Measurements from ENCODE around the gene SYT9. TPM values are rescaled to one million over a fixed set of nuclear protein-coding genes. Genes with fewer than 3 reads are reported as not detected.

SYT9 gene
- total RNA-seq, 1 donor from 2014 or later: 0.21 TPM

DNA sequence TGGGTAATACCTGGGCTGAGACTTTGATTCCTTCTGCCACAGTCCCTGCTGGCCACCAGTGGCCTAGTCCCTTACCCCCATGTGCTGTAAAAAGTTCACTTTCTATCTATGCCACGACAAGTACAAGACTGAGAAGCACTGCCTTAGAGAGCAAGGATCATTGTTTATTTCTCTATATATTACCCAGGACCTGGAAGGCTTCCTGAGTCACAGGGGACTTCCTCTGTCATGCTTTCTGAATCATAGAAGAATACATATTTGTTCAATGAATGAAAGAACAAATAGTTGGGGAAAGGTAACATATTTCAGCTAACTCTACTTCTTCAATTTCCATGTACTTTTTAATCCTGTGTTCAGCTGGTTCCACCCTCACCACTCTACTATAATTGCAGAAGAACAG is 5.5 kb upstream of the SYT9 start:
- no peak for DNase-seq (ENCODE audit: low spot score)
- no peak overlapping the region for H3K4me3 Mint-ChIP-seq (ENCODE audit: unreplicated experiment)
- no peaks in the 10 kb centered on the region for H3K9me3 Mint-ChIP-seq (ENCODE audit: unreplicated experiment)
- no peak overlapping the region for H3K27ac Mint-ChIP-seq (ENCODE audit: unreplicated experiment)
- H3K4me1 Mint-ChIP-seq (ENCODE audit: unreplicated experiment): peaks cover 8% of the 10 kb centered on the region
- TF ChIP-seq, protein P1, sequence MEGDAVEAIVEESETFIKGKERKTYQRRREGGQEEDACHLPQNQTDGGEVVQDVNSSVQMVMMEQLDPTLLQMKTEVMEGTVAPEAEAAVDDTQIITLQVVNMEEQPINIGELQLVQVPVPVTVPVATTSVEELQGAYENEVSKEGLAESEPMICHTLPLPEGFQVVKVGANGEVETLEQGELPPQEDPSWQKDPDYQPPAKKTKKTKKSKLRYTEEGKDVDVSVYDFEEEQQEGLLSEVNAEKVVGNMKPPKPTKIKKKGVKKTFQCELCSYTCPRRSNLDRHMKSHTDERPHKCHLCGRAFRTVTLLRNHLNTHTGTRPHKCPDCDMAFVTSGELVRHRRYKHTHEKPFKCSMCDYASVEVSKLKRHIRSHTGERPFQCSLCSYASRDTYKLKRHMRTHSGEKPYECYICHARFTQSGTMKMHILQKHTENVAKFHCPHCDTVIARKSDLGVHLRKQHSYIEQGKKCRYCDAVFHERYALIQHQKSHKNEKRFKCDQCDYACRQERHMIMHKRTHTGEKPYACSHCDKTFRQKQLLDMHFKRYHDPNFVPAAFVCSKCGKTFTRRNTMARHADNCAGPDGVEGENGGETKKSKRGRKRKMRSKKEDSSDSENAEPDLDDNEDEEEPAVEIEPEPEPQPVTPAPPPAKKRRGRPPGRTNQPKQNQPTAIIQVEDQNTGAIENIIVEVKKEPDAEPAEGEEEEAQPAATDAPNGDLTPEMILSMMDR (IDR thresholded peaks at IDR 0.05; ENCODE audit: unreplicated experiment): no peak
- peaks cover 2% of the 10 kb centered on the region for H3K27me3 Mint-ChIP-seq (ENCODE audit: unreplicated experiment)
- no peaks in the 10 kb centered on the region for H3K36me3 Mint-ChIP-seq (ENCODE audit: low read depth, unreplicated experiment)

DNA sequence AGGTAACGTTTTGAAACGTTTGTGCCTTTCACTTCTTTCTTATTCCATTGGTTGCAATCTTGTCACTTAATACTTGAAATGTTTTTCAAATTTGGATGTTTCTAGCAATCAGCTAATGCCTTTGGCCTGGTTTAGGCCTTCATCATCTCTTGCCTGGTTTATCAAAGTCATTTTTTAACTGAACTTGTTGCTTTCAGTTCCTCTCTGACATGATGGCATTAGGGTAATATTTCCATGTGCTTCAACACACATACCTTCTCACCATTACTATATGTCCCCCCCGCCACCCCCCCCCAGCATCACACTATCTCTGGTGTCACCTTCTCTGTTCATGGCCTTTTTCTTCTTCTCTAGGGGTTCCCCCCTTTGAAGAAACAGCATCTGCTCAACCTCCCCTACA is 1.5 kb upstream of the SYT9 start:
- Mint-ChIP-seq H3K36me3 (ENCODE audit: low read depth, unreplicated experiment) (no peaks in the 10 kb centered on the region), H3K4me3 (ENCODE audit: unreplicated experiment) (no peak overlapping the region), H3K27ac (ENCODE audit: unreplicated experiment) (no peak overlapping the region), H3K9me3 (ENCODE audit: unreplicated experiment) (no peaks in the 10 kb centered on the region), H3K4me1 (ENCODE audit: unreplicated experiment) (no peaks in the 10 kb centered on the region), H3K27me3 (ENCODE audit: unreplicated experiment) (peaks cover 2% of the 10 kb centered on the region)
- DNase-seq (ENCODE audit: low spot score): no peak
- TF ChIP-seq, protein P1 (IDR thresholded peaks at IDR 0.05; ENCODE audit: unreplicated experiment): no peak

DNA sequence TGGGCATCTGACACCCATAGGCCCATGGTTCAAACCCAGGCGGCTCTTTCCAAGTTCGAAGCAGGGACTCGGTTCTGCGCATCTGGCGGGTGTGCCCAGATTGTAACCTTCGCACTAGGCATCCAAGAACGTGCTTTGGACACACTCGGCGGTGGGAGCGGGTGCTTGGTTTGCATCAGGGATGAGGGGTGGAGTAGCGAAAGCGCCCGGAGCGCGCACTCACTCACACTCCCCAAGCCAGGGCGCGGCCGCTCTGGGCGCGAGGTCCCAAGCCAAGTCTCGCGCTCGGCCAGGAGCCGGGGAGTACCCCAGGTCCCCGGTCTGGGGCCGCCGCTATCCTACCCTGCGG is 243 bp upstream of the SYT9 start:
- Mint-ChIP-seq H3K9me3 (ENCODE audit: unreplicated experiment) (no peaks in the 10 kb centered on the region), H3K27ac (ENCODE audit: unreplicated experiment) (no peak overlapping the region), H3K36me3 (ENCODE audit: low read depth, unreplicated experiment) (no peaks in the 10 kb centered on the region), H3K4me3 (ENCODE audit: unreplicated experiment) (peak overlapping the region; percentile 80), H3K27me3 (ENCODE audit: unreplicated experiment) (peaks cover 2% of the 10 kb centered on the region), H3K4me1 (ENCODE audit: unreplicated experiment) (no peaks in the 10 kb centered on the region)
- no peak for DNase-seq (ENCODE audit: low spot score)
- TF ChIP-seq, protein P1 (IDR thresholded peaks at IDR 0.05; ENCODE audit: unreplicated experiment): no peak

DNA sequence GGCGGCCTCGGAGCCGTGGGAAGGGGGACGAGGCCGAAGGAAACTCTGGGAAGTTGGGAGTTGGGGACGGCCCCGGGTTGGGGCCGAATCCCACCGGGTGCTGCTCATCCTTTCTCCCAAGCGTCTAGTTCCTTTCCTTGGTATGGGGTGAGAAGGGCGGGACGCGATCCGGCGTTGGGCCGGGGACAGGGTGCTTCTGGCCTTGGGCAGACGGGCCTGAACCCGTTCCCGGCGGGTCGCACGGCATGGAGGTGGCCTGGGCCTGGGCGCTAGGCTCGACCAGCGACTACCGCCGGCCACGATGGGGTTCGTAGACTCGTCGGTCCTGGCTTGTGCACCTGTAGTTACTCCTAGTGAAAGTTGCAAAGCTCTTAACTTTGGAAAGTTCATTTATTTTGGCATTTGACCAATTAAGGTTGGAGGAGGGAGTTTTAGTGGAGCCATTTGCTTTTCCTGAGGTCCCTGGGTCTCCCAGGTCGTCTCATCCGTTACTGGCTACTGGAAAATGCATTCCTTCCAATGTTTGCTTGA is 1.0 kb downstream of the SYT9 start:
- H3K27me3 Mint-ChIP-seq (ENCODE audit: unreplicated experiment): peaks cover 2% of the 10 kb centered on the region
- DNase-seq (ENCODE audit: low spot score): peak; percentile 15

DNA sequence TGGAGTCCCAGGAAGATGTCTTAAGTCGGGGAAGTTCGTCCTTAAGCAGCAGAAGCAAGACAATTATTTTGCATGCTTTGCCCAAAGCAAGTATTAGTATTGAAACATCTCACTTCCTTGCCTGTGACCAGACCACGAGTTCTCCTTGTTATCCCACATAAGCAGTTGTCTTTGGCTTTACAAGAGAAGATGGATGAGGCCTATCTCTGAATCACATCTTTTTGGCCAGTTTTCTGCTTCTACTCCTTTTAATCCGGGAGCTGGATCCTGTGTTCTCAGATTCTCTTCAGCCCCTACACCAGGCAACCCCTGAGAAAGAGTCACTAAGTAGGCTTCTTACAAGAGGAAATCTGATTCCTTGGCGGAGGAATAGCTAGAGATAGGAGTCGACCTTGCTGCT is 2.1 kb downstream of the SYT9 start:
- TF ChIP-seq, protein P1 (IDR thresholded peaks at IDR 0.05; ENCODE audit: unreplicated experiment): no peak
- Mint-ChIP-seq H3K9me3 (ENCODE audit: unreplicated experiment) (no peaks in the 10 kb centered on the region), H3K4me1 (ENCODE audit: unreplicated experiment) (no peaks in the 10 kb centered on the region), H3K27me3 (ENCODE audit: unreplicated experiment) (peaks cover 2% of the 10 kb centered on the region), H3K36me3 (ENCODE audit: low read depth, unreplicated experiment) (no peaks in the 10 kb centered on the region), H3K27ac (ENCODE audit: unreplicated experiment) (no peak overlapping the region), H3K4me3 (ENCODE audit: unreplicated experiment) (no peak overlapping the region)
- DNase-seq (ENCODE audit: low spot score): no peak

More for the DNA sequence above, 1.0 kb downstream of the SYT9 start:
- TF ChIP-seq, protein P1 (IDR thresholded peaks at IDR 0.05; ENCODE audit: unreplicated experiment): no peak
- Mint-ChIP-seq H3K27ac (ENCODE audit: unreplicated experiment) (no peak overlapping the region), H3K4me1 (ENCODE audit: unreplicated experiment) (no peaks in the 10 kb centered on the region), H3K4me3 (ENCODE audit: unreplicated experiment) (peak overlapping the region; percentile 89), H3K9me3 (ENCODE audit: unreplicated experiment) (no peaks in the 10 kb centered on the region), H3K36me3 (ENCODE audit: low read depth, unreplicated experiment) (no peaks in the 10 kb centered on the region)
